Activated CD8-positive, alpha-beta memory T cell treated with anti-CD3 and anti-CD28 coated beads for 36 hours (primary cell): ENCODE data around the gene GNG11. TPM values are rescaled to one million over a fixed set of nuclear protein-coding genes. Genes with fewer than 3 reads are reported as not detected.

Source experiments
- CTCF ChIA-PET: fragments of 350-600 bp; sonication (Branson Sonifier 250); formaldehyde crosslinking; loops from one replicate; lab custom pipeline; 2021; ENCODE audit warnings: antibody characterized with exemption; lab: Charles Lee
- POLR2A ChIA-PET: fragments of 350-600 bp; sonication (Branson Sonifier 250); formaldehyde crosslinking; loops from one replicate; lab custom pipeline; 2021; ENCODE audit warnings: antibody characterized with exemption; lab: Charles Lee
- total RNA-seq, 2 experiments: library from RNA; stranded (reverse); gene quantifications; one replicate each; pipeline ENCODE4 v1.2.3, GENCODE V29; 2021

The GNG11 gene
- not detected for total RNA-seq

- ChIA-PET CTCF (no interaction called here), POLR2A (no interaction called here)
Measured at GRCh38 chr7:93921607-93922566, at the start of gene GNG11. Gene GNG11, plus strand, starts transcription at chr7:93921735. Its CDS starts 403 bp downstream, at chr7:93922138.

GRCh38 chr7:93873998-93874574 is 47.4 kb upstream of the GNG11 start:
- CTCF ChIA-PET = no interaction called here
- POLR2A ChIA-PET = no interaction called here

GRCh38 chr7:93877742-93878141 is 43.8 kb upstream of the GNG11 start:
- CTCF ChIA-PET = no interaction called here
- POLR2A ChIA-PET = no interaction called here

- ChIA-PET CTCF (no interaction called here), POLR2A (no interaction called here)
Measured at GRCh38 chr7:93879356-93879755, 42.2 kb upstream of the GNG11 start.

- POLR2A ChIA-PET = no interaction called here
Measured at GRCh38 chr7:93882468-93882867, 39.1 kb upstream of the GNG11 start.

GRCh38 chr7:93883078-93883916 is 38.2 kb upstream of the GNG11 start:
- ChIA-PET POLR2A (no interaction called here), CTCF (no interaction called here)

More at GRCh38 chr7:93882468-93882867, 39.1 kb upstream of the GNG11 start:
- CTCF ChIA-PET = no interaction called here

GRCh38 chr7:93883917-93884345 is 37.6 kb upstream of the GNG11 start:
- ChIA-PET POLR2A (no interaction called here), CTCF (no interaction called here)

GRCh38 chr7:93884541-93884940 is 37.0 kb upstream of the GNG11 start:
- ChIA-PET CTCF (no interaction called here), POLR2A (no interaction called here)

GRCh38 chr7:93889261-93889660 is 32.3 kb upstream of the GNG11 start:
- CTCF ChIA-PET = no interaction called here
- POLR2A ChIA-PET = no interaction called here

- ChIA-PET POLR2A (no interaction called here), CTCF (no interaction called here)
Measured at GRCh38 chr7:93890041-93890463, 31.5 kb upstream of the GNG11 start.

- ChIA-PET CTCF (no interaction called here), POLR2A (no interaction called here)
Measured at GRCh38 chr7:93890464-93891068, 31.0 kb upstream of the GNG11 start, which contains the start of gene TFPI2. Gene TFPI2, minus strand, starts transcription at chr7:93890753. Its CDS starts 75 bp downstream, at chr7:93890678.

- ChIA-PET CTCF (no interaction called here), POLR2A (no interaction called here)
Measured at GRCh38 chr7:93894426-93894825, 27.1 kb upstream of the GNG11 start.

GRCh38 chr7:93894966-93895640 is 26.4 kb upstream of the GNG11 start:
- ChIA-PET POLR2A (no interaction called here), CTCF (no interaction called here)

GRCh38 chr7:93895859-93896600 is 25.5 kb upstream of the GNG11 start:
- CTCF ChIA-PET = no interaction called here
- POLR2A ChIA-PET = no interaction called here

GRCh38 chr7:93897680-93898079 is 23.9 kb upstream of the GNG11 start:
- POLR2A ChIA-PET = no interaction called here
- CTCF ChIA-PET = no interaction called here

GRCh38 chr7:93902777-93903423 is 18.6 kb upstream of the GNG11 start:
- CTCF ChIA-PET = interaction anchor here (1.0 kb wide), 1 partner anchor 188 kb away, joined by 3 read pairs; no protein-coding TSS in a partner anchor
- POLR2A ChIA-PET = no interaction called here

GRCh38 chr7:93906267-93906666 is 15.3 kb upstream of the GNG11 start, which contains the start of gene GNGT1:
Gene GNGT1, plus strand, starts transcription at chr7:93906567. Its CDS starts 180 bp downstream, at chr7:93906747.
- CTCF ChIA-PET = no interaction called here
- POLR2A ChIA-PET = no interaction called here
